Adrenal gland (tissue), 12 donors: ENCODE results near the gene SBDS. TPM values are rescaled to one million over a fixed set of nuclear protein-coding genes. Genes with fewer than 3 reads are reported as not detected.
"Not testable (repeated sequence)": the region's sequence is repeated elsewhere in the genome, so short reads cannot be mapped to it uniquely, and the experiment has no call there.

Experiments
- DNase-seq, 7 donors: peaks; one replicate each; pipeline ENCODE4 v3.0.0-alpha.2; 2019 to 2020
- H3K27ac ChIP-seq, 5 donors: fragments of 200-600 bp; sonication (generic) in 4 of 5; 1 replicate in 3 of 5; 2 replicates in 2 of 5; pipeline versions ENCODE4 v1.5.1 to v1.8.0; 2016 to 2020; ENCODE audit warnings: mild to moderate bottlenecking in 1 of 5
- H3K27me3 ChIP-seq: fragments of 200-600 bp; 2 replicates; pipeline ENCODE4 v1.8.0; 2021
- H3K36me3 ChIP-seq, 2 donors: fragments of 200-600 bp; replicated peaks in 1 of 2; 1 replicate in 1 of 2; 2 replicates in 1 of 2; pipeline versions ENCODE4 v1.5.1 to v1.8.0; 2018 to 2022
- H3K4me1 ChIP-seq, 2 donors: fragments of 200-600 bp; replicated peaks in 1 of 2; 1 replicate in 1 of 2; 2 replicates in 1 of 2; pipeline versions ENCODE4 v1.5.1 to v1.8.0; 2018 to 2021
- H3K4me3 ChIP-seq, 4 donors: fragments of 200-600 bp; sonication (generic) in 3 of 4; one replicate each; pipeline ENCODE4 v1.5.1; 2016 to 2018
- H3K9me3 ChIP-seq, 3 donors: fragments of 200-600 bp; sonication (generic) in 1 of 3; replicated peaks in 1 of 3; 1 replicate in 2 of 3; 2 replicates in 1 of 3; pipeline versions ENCODE4 v1.5.1 to v1.8.0; 2016 to 2021
- POLR2A ChIP-seq, 2 donors: fragments of 450-650 bp; IDR thresholded peaks; one replicate each; pipeline ENCODE4 v1.6.1; 2017; ENCODE audit warnings: antibody characterized with exemption in 2 of 2, mild to moderate bottlenecking in 2 of 2, moderate library complexity in 1 of 2
- WGBS, 4 donors: extraction: QIAGEN DNeasy Blood & Tissue Kit in 2 of 4; methylation state at CpG; one replicate each; pipeline versions ENCODE4 v1.1.5 to v1.1.7; 2013 to 2017; 5-methylcytosine and 5-hydroxymethylcytosine counted together
- intact Hi-C, 2 donors: fragments of 100-400 bp; cut with DNase I; formaldehyde crosslinking; loops; one replicate each; pipeline versions ENCODE4 v1.14.1 to v1.15.0; 2022 to 2023
- polyA plus RNA-seq, 3 donors: library from polyadenylated mRNA; stranded (reverse); fragments of 200-250 nt in 2 of 3; fragments of 350-450 nt in 1 of 3; fragmentation: Illumina TruSeq in 1 of 3; extraction: RNeasy Lipid Tissue Mini Kit (QIAGEN cat#74804) in 1 of 3; gene quantifications; one replicate each; pipeline ENCODE4 v1.2.3, GENCODE V29; 2013 to 2014
- total RNA-seq, 9 donors: library from RNA; depleted of rRNA in 4 of 9; stranded (reverse); fragments of >200 nt in 4 of 9; fragments of 120-200 nt in 1 of 9; fragmentation: NEBNext Ultra II Directional in 1 of 9; extraction: Animal tissue kit (Norgen Biotek cat#: 25700) in 1 of 9; gene quantifications; one replicate each; pipeline versions ENCODE4 v1.1.0 to v1.2.4, GENCODE V29; 2013 to 2023
- TF ChIP-seq, protein P1 (sequence below), 6 experiments: fragments of 450-650 bp in 4 of 6; fragments of 200-600 bp in 2 of 6; sonication (generic) in 1 of 6; IDR thresholded peaks; 1 replicate in 5 of 6; 2 replicates in 1 of 6; pipeline versions ENCODE4 v1.5.1 to v1.8.0; 2016 to 2021; ENCODE audit warnings: antibody characterized with exemption in 6 of 6, mild to moderate bottlenecking in 2 of 6, moderate library complexity in 1 of 6
- donor health status: healthy with polysubstance abuse.
- donor health status: Bipolar disorder and iron deficiency.
- donor health status: DM: yes; HTN: yes; CAD: no.
- donor health status: DM: no; HTN: no; CAD: no.
- donor health status: DM: no; HTN: no; CAD: no.
- donor health status: DM: yes; HTN: yes; CAD: no.

The SBDS gene
- total and polyA plus RNA-seq, 12 donors = 71.8 to 245 (median 99.3) TPM

GRCh38 chr7:67008260-67008659 is 12.9 kb upstream of the SBDS start:
- H3K36me3 ChIP-seq = peaks cover 0 to 19% of the 10 kb centered on the region in 2 donors
- peak in 1 of 7 donors; percentile 13 for DNase-seq
- no peaks in the 10 kb centered on the region for H3K27me3 ChIP-seq
- intact Hi-C loops = no loop called here
- no peak overlapping the region for H3K4me3 ChIP-seq
- no peaks in the 10 kb centered on the region for H3K4me1 ChIP-seq
- H3K9me3 ChIP-seq = no peaks in the 10 kb centered on the region
- no peak overlapping the region for H3K27ac ChIP-seq
- TF ChIP-seq, protein P1, sequence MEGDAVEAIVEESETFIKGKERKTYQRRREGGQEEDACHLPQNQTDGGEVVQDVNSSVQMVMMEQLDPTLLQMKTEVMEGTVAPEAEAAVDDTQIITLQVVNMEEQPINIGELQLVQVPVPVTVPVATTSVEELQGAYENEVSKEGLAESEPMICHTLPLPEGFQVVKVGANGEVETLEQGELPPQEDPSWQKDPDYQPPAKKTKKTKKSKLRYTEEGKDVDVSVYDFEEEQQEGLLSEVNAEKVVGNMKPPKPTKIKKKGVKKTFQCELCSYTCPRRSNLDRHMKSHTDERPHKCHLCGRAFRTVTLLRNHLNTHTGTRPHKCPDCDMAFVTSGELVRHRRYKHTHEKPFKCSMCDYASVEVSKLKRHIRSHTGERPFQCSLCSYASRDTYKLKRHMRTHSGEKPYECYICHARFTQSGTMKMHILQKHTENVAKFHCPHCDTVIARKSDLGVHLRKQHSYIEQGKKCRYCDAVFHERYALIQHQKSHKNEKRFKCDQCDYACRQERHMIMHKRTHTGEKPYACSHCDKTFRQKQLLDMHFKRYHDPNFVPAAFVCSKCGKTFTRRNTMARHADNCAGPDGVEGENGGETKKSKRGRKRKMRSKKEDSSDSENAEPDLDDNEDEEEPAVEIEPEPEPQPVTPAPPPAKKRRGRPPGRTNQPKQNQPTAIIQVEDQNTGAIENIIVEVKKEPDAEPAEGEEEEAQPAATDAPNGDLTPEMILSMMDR (IDR thresholded peaks at IDR 0.05) = no peak
- no peak for TF ChIP-seq POLR2A (IDR thresholded peaks at IDR 0.05)
- 85 to 94% (median 89%) methylated on average over 4 of the region's 4 CpGs for WGBS, 4 donors

DNA sequence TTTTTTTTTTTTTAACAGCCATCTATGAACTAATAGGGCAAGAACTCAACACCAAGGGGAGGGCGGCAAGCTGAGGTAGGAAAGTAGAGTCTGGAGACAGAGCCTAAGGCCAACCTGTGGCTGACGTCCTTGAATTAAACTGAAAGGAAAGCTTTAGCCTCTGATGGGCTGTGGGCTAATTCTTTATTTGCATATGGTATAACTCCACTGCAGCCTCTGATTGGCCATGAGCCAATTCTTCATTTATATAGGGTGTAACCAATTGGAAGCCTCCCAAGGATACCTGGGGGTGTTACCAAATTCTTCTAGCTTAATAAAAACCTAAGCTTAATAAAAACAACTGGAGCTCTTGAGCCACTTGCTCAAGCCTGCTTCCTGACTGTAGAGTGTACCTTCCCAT is 11.6 kb upstream of the SBDS start:
- intact Hi-C loops = no loop called here
- 82 to 94% (median 88%) methylated on average over 2 of the region's 2 CpGs for WGBS, 4 donors
- no peak overlapping the region for H3K27ac ChIP-seq

GRCh38 chr7:67004145-67004544 is 8.8 kb upstream of the SBDS start:
- H3K36me3 ChIP-seq, H3K4me3 ChIP-seq, DNase-seq, H3K9me3 ChIP-seq, intact Hi-C loops, H3K27me3 ChIP-seq, H3K4me1 ChIP-seq, H3K27ac ChIP-seq: not testable (repeated sequence)
- WGBS, 4 donors = 95 to 100% (median 96%) methylated on average over 2 of the region's 2 CpGs

More for the DNA sequence above, 11.6 kb upstream of the SBDS start:
- no peak overlapping the region for H3K4me3 ChIP-seq
- DNase-seq = peak in 1 of 7 donors; percentile 28
- no peaks in the 10 kb centered on the region for H3K4me1 ChIP-seq
- no peaks in the 10 kb centered on the region for H3K27me3 ChIP-seq
- no peaks in the 10 kb centered on the region for H3K9me3 ChIP-seq
- TF ChIP-seq POLR2A (IDR thresholded peaks at IDR 0.05) = no peak
- TF ChIP-seq, protein P1 (IDR thresholded peaks at IDR 0.05) = no peak
- H3K36me3 ChIP-seq = peaks cover 0 to 19% of the 10 kb centered on the region in 2 donors

DNA sequence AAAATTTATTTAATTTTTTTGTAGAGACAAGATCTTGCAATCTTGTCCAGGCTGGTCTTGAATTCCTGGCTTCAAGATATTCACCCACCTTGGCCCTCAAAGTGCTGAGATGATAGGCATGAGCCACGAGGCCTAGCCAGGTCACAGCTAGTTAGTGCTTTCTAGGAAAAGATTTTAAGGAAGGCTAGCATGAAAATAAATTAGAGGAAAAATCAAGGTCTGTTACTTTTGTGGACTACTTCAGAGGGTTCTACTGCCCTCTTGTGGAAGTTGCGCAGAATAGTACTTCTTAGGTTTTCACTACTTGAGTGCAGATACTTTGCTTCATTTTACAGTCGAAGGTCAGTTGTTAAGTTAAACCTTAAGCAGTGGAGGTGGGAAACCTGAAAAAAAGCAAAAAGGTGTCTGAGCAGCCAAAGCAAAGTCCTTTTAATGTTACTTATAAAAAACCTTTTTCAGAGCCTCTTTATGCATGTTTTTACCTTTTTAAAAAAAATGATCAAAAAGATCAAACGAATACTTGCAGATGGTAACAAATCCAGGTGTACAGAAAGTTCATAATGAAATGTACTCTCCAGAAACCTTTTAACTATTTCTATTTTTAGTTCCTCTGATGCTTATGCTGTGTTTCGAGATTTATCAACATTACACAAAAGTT is 5.3 kb upstream of the SBDS start:
- TF ChIP-seq, protein P1 (IDR thresholded peaks at IDR 0.05) = peak in 4 of 6 experiments; percentile 10 to 53 (median 24)
- intact Hi-C loops, H3K4me3 ChIP-seq, H3K36me3 ChIP-seq, H3K9me3 ChIP-seq, DNase-seq, H3K27me3 ChIP-seq: not testable (repeated sequence)
- peaks cover 9 to 11% of the 10 kb centered on the region in 2 donors for H3K4me1 ChIP-seq
- WGBS, 4 donors = 34 to 42% (median 36%) methylated on average over 3 to 4 of the region's 5 CpGs
- peak overlapping the region in 1 of 5 donors; percentile 21 for H3K27ac ChIP-seq
